Measurements from ENCODE around the gene XPNPEP2. TPM values are rescaled to one million over a fixed set of nuclear protein-coding genes. Genes with fewer than 3 reads are reported as not detected.

The XPNPEP2 gene
- polyA plus RNA-seq, 3 donors: 0.19 TPM; not detected in 2

DNA sequence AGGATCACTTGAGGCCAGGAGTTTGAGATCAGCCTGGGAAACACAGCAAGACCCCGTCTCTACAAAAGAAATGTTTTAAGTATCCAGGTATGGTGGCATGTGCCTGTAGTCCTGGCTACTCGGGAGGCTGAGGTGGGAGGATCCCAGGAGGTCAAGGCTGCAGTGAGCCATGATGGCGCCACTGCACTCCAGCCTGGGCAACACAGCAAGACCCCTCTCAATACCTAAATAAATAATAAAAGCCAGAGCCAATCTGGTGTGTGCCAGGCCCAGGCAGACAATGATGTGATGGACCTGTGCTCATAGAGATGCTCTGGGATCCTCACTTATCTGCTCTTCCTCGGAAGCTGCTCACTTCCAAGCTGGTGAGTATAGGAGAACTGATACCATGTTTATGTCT is 22.8 kb downstream of the XPNPEP2 start:
- H3K9me3 Mint-ChIP-seq: peaks cover 0 to 4% (median 0%) of the 10 kb centered on the region in 7 donors
- peak overlapping the region in 1 of 7 donors; percentile 11 for H3K27ac Mint-ChIP-seq
- intact Hi-C loops (cut with micrococcal nuclease): no loop called here
- peaks cover 0 to 12% (median 0%) of the 10 kb centered on the region in 3 donors for H3K27me3 Mint-ChIP-seq (ENCODE audit: low read depth in 3 of 3)
- Histone ChIP-seq H2AFZ (ENCODE audit: insufficient read depth, low read depth, low read length, poor library complexity, severe bottlenecking) (no peak overlapping the region), H3K36me3 (replicated peaks in 1 of 2; ENCODE audit: control insufficient read depth in 1 of 2, insufficient read depth in 2 of 2, low read length in 2 of 2) (no peaks in the 10 kb centered on the region), H3K4me3 (replicated peaks in 1 of 3; ENCODE audit: low read depth in 2 of 3, low read length in 3 of 3) (no peak overlapping the region), H3K4me2 (replicated peaks; ENCODE audit: extremely low read depth, low read length, poor library complexity, severe bottlenecking) (no peak overlapping the region), H3K4me1 (ENCODE audit: control insufficient read depth in 1 of 2, insufficient read depth in 2 of 2, low read length in 2 of 2) (peaks cover 44 to 49% of the 10 kb centered on the region in 2 donors), H3K79me2 (ENCODE audit: insufficient read depth, low read length) (no peaks in the 10 kb centered on the region), H3K9me3 (replicated peaks in 1 of 2; ENCODE audit: control insufficient read depth in 1 of 2, insufficient read depth in 1 of 2, low read length in 2 of 2) (no peaks in the 10 kb centered on the region), H3K27ac (ENCODE audit: low read depth in 1 of 2, low read length in 2 of 2) (no peak overlapping the region), H4K20me1 (ENCODE audit: insufficient read depth, low read length) (no peaks in the 10 kb centered on the region), H3K9ac (ENCODE audit: insufficient read depth, low read length, poor library complexity, severe bottlenecking) (no peak overlapping the region), H3K27me3 (ENCODE audit: control insufficient read depth in 2 of 2, insufficient read depth in 2 of 2, low read length in 2 of 2) (no peaks in the 10 kb centered on the region)
- H3K36me3 Mint-ChIP-seq: no peaks in the 10 kb centered on the region
- H3K4me3 Mint-ChIP-seq: no peak overlapping the region
- TF ChIP-seq, protein P1, sequence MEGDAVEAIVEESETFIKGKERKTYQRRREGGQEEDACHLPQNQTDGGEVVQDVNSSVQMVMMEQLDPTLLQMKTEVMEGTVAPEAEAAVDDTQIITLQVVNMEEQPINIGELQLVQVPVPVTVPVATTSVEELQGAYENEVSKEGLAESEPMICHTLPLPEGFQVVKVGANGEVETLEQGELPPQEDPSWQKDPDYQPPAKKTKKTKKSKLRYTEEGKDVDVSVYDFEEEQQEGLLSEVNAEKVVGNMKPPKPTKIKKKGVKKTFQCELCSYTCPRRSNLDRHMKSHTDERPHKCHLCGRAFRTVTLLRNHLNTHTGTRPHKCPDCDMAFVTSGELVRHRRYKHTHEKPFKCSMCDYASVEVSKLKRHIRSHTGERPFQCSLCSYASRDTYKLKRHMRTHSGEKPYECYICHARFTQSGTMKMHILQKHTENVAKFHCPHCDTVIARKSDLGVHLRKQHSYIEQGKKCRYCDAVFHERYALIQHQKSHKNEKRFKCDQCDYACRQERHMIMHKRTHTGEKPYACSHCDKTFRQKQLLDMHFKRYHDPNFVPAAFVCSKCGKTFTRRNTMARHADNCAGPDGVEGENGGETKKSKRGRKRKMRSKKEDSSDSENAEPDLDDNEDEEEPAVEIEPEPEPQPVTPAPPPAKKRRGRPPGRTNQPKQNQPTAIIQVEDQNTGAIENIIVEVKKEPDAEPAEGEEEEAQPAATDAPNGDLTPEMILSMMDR (IDR thresholded peaks at IDR 0.05): no peak
- DNase-seq: no peak
- H3K4me1 Mint-ChIP-seq: peaks cover 47% of the 10 kb centered on the region
- no CpG with 5 or more reads among the region's 4 CpGs for WGBS (ENCODE audit: insufficient coverage)

DNA sequence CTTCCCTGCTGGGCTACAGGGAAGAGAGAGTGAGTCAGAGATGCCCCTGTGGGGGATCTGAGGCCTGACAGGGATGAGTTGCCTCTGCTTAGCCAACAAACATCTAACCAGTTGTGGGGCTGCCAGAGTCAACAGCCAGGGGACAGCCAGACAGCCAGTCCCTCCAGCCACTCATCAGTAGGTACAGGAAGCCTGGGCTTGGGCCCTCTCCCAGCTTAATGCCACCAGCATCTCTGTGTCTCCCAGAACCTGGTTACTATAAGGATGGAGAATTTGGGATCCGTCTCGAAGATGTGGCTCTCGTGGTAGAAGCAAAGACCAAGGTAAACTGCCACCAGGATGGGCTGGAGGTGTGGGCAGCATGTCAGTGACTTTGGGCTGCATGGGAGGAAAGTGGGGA is 23.7 kb downstream of the XPNPEP2 start:
- Histone ChIP-seq H3K36me3 (replicated peaks in 1 of 2; ENCODE audit: control insufficient read depth in 1 of 2, insufficient read depth in 2 of 2, low read length in 2 of 2) (no peaks in the 10 kb centered on the region), H3K9me3 (replicated peaks in 1 of 2; ENCODE audit: control insufficient read depth in 1 of 2, insufficient read depth in 1 of 2, low read length in 2 of 2) (no peaks in the 10 kb centered on the region), H3K4me1 (ENCODE audit: control insufficient read depth in 1 of 2, insufficient read depth in 2 of 2, low read length in 2 of 2) (peaks cover 44 to 47% of the 10 kb centered on the region in 2 donors), H3K27me3 (ENCODE audit: control insufficient read depth in 2 of 2, insufficient read depth in 2 of 2, low read length in 2 of 2) (no peaks in the 10 kb centered on the region), H2AFZ (ENCODE audit: insufficient read depth, low read depth, low read length, poor library complexity, severe bottlenecking) (no peak overlapping the region), H4K20me1 (ENCODE audit: insufficient read depth, low read length) (no peaks in the 10 kb centered on the region), H3K4me3 (replicated peaks in 1 of 3; ENCODE audit: low read depth in 2 of 3, low read length in 3 of 3) (no peak overlapping the region), H3K27ac (ENCODE audit: low read depth in 1 of 2, low read length in 2 of 2) (no peak overlapping the region), H3K79me2 (ENCODE audit: insufficient read depth, low read length) (no peaks in the 10 kb centered on the region), H3K4me2 (replicated peaks; ENCODE audit: extremely low read depth, low read length, poor library complexity, severe bottlenecking) (no peak overlapping the region), H3K9ac (ENCODE audit: insufficient read depth, low read length, poor library complexity, severe bottlenecking) (no peak overlapping the region)
- no peak for DNase-seq
- H3K9me3 Mint-ChIP-seq: peaks cover 0 to 4% (median 0%) of the 10 kb centered on the region in 7 donors
- peak overlapping the region in 1 of 7 donors; percentile 60 for H3K27ac Mint-ChIP-seq
- H3K4me3 Mint-ChIP-seq: no peak overlapping the region
- intact Hi-C loops (cut with micrococcal nuclease): no loop called here
- WGBS (ENCODE audit: insufficient coverage): 100% methylated on average over 1 of the region's 3 CpGs
- no peaks in the 10 kb centered on the region for H3K36me3 Mint-ChIP-seq
- H3K4me1 Mint-ChIP-seq: peaks cover 47% of the 10 kb centered on the region
- peaks cover 0 to 12% (median 0%) of the 10 kb centered on the region in 3 donors for H3K27me3 Mint-ChIP-seq (ENCODE audit: low read depth in 3 of 3)
- TF ChIP-seq, protein P1 (IDR thresholded peaks at IDR 0.05): no peak
